ENCODE data around the gene RNF157.
"Not testable (repeated sequence)": the region's sequence is repeated elsewhere in the genome, so short reads cannot be mapped to it uniquely, and the experiment has no call there.

Gene RNF157

DNA sequence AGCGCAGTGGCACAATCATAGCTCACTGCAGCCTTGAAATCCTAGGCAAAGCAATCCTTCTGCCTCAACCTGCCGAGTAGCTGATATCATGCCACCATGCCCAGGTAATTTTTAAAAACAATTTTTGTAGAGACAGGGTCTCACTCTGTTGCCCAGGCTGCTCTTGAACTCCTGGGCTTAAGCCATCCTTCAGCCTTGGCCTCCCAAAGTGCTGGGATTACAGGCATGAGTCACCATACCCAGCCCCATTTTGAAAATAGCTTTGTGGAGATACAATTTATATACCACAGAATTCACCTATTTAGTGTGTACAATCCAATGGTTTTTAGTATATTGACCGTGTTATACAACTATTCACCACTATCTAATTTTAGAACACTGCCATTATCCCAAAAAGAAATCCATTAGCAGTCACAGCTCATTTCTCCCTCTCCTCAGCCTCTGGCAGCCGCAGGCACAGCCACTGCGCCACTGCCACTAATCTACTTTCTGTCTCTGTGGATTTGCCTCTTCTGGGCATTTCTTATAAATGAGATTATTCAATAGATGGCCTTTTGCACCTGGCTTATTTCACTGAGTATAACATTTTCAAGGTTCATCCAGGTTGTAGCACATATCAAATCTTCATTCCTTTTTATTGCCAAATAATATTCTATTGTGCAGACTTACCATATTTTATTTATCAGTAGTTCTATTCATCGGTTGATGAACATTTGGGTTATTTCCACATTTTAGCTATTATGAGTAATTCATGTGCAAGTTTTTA, 6.5 kb downstream of the RNF157 start:
- DNase-seq (ENCODE audit: low spot score) = no peak

DNA sequence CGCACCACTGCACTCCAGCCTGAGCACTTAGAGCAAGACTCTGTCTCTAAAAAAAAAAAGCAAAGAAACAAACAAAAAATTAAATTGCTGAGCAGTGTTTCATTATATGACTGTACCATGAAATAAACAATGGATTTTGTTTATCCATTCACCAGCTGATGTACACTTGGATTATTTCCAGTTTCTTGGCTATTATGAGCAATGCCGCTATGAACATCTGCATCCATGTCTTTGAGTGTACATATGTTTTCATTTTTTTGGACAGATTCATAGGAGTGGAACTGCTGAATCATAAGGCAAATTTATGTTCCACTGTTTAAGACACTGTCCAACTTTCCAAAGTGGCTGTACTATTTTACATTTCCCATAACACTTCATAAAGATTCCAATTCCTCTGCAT, 8.0 kb downstream of the RNF157 start:
- peak; percentile 50 for DNase-seq (ENCODE audit: low spot score)

DNA sequence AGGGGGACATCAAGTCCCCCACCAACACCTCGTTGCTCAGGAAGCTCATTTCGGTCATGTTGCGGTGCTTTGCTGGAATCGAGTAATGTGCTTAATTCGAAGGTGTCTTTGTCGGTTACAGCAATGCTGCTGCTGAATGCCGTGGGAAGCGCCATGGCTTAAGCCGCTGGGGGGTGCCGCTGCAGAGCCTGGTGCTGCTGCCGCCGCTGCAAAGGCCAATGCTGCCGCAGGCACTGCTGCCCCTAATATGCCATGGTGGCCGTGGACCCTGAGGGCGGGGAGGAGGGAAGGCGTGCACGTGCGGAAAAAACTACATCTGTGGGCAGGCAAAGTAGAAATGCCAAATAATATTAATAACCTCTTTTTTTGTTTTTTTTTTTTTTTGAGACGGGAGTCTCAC, 13.5 kb downstream of the RNF157 start:
- not testable (repeated sequence) for DNase-seq (ENCODE audit: low spot score)

DNA sequence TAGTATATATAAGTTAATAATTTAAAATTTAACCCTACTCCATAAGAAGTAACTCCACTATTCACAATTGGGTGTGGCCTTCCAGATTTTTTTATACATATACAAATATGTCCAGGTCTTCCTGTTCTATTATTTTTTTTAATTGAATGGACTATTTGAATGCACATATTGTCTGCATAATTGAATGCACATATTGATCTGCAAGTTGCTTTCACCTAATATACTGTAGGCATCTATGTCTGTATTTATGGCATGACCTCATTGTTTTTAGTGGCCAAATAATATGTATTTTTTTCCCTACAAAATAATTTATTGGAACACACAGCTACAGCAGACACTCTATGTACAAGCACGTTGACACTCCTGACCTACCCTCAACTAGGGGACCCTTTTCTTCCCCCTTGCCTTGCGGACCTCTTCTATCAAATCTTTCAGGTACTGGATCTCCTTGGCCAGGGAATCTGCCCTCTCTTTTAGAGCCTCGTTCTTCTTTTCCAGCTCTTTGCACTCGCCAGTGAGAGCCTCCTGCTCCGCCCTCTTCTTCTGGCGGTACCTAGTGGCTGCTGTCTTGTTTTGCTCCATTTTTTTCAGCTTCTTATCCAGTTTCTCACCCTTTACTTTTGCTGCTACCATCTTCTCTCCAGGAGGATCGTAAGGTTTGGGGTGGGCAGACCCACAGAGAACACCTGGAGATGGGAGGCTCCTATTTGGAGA, 14.8 kb downstream of the RNF157 start:
- DNase-seq (ENCODE audit: low spot score) = not testable (repeated sequence)

DNA sequence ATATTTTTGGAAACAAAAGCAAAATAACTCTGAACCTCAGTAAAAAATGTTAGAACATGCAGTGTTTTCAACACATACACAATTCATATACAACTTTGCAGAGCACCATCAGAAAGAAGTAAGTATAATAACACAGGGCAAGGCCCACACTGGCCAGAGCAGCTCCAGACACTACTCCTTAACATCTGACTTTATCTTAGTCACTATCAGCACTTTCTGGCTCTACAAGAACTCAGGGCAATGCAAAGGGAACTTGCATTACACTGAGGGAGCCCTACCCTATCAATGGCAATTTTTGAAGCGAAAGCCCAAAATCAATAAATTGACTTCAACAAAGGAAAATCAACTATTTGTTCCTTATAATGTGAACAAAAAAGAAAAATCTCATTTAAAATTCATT, 16.5 kb downstream of the RNF157 start:
- no peak for DNase-seq (ENCODE audit: low spot score)

DNA sequence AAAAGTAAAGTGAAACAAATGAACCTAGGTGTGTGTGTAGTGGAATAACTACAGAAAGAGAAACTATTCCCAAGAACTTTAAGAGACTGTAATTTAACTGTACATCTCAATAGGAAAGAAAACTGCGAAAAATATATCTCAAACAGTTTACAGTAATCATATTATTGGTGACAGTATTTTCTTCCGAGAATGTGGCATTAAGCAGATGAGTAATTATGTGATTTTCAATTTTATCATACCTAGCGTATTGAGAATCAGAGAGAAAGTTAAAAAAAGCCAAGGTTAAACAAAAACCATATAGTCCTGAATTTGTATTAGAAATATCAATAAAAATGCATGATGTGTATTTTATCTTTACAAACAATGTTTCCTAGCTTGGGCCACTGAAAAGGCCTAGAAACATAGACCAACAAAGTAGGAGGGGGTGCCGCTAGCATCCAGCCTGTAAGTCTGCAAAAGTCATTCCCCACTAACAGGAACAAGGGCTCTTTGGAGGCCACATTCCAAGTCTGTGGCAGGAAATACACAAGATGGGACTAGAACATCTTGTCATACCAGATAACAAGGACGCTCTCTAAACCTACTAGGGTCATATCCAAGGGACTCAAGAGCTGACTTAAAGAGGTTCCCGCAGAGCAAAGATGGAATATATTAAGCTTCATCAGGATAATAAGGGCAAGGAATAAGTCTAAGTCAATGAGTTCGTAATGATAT, 20.5 kb downstream of the RNF157 start:
- no peak for DNase-seq (ENCODE audit: low spot score)

DNA sequence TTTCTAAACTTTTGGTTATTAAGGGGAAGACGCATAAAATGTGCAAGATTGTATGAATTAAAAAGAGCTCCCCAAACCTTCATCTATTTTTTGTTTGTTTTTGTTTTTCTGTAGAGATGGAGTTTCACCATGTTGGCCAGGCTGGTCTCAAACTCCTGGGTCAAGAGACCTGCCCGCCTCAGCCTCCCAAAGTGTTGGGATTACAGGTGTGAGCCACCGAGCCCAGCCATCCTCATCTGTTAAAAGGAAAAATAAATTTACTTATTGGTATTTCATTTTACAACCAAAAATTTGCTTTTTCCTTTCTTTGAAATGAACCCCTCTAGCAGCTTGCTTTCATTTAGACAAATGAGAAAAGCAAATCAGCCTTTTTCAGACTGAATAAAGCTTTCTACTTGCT, 23.2 kb downstream of the RNF157 start:
- no peak for DNase-seq (ENCODE audit: low spot score)

DNA sequence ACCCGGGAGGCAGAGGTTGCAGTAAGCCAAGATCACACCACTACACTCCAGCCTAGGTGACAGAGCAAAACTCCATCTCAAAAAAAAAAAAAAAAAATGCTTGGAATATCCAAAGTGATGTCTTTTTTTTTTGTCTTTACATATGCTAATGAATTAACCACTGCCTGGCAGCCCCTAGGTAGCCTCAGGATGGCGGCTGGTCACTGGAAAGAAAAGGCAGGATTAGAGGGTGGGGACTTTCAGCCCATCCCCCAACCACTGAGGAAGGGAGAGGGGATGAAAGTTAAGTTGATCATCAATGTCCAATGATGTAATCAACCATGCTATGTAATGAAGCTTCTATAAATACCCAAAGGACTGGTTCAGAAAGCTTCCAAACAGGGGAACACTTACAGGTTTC, 26.8 kb downstream of the RNF157 start:
- no peak for DNase-seq (ENCODE audit: low spot score)

DNA sequence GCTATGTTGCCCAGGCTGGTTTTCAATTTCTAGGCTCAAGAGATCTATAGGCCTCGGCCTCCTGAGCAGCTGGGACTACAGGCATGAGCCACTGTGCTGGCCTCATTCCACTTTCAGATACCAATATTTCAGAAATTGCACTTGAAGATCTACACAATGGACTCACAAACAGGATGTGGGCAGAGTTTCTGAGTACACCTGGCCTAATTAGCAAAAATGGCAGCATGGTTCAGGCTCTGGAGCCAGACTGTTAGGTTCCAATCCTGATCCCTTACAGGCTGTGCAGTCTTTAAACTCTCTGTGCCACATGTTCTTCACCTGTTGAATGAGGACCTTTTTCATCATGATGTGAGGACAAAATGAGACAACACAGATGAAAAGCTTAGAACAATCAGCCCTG, 32.2 kb downstream of the RNF157 start:
- no peak for DNase-seq (ENCODE audit: low spot score)

DNA sequence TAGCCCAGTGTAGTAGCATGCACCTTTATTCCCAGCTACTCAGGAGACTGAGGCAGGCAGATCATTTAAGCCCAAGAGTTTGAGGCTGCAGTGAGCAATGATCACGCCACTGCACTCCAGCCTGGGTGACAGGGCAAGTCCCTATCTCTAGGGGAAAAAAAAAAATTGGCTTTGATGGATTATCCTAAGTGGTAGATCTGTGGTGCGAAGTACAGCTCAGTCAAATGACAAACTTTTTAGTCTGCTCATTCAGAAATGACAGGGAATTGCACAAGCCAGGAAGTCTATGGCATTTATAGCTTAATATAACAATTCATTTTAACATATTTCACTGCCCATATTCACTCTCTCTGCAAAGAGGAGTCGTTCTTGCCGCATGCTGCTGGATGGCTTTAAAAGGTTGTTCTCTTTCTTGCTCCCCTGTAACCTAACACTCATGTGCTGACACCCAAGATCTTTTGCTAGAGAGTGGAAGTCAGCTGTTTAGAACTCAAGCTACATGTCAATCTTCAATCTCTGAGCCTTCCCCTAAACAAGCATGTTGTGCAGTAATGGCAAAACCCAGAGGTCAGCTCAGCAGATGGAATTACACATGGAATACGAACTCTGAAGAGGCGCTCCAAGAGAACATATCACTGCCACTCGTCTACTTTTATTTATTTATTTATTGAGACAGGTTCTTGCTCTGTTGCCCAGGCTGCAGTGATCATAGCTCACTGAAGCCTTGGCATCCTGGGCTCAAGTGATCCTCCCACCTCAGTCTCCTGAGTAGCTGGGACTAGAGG, 32.8 kb downstream of the RNF157 start:
- no peak for DNase-seq (ENCODE audit: low spot score)

DNA sequence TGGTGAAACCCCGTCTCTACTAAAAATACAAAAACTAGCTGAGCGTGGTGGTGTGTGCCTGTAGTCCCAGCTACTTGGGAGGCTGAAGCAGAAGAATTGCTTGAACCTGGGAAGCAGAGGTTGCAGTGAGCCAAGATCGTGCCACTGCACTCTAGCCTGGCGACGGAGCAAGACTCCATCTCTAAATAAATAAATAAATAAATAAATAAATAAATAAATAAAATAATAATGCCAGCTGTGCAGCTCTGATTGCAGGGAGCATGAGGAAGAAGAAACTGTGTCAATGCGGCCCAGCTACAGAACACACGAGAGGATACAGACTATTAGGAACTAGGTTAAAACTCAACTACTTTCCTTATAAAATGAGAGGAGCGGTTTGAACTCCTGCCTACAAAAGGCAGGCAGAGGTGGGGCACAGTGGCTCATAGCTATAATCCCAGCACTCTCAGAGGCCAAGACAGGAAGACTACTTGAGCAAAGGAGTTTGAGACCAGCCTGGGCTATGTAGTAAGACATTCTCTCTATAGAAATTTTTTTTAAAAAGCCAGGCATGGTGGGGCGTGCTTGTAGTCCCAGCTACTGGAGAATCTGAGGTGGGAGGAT, 34.6 kb downstream of the RNF157 start:
- DNase-seq (ENCODE audit: low spot score) = not testable (repeated sequence)

DNA sequence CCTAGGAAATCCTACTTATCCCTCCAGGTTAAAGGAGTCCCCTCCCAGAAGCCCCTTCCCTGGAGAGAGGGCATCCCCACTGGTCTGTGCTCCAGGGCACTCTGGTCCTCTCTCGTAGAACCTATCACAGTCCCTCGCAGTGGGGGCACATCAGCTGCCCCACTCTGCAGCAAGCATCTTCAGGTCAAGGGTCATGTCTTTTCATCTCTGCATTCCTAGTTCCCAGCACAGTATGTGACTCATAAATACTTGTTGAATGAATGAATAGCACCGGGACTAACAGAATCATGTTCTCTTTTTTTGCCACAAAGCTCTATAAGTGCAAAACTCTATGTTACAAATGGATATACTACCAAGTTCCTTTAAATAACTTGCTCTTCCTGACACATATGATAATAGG, 36.0 kb downstream of the RNF157 start:
- peak; percentile 73 for DNase-seq (ENCODE audit: low spot score)

DNA sequence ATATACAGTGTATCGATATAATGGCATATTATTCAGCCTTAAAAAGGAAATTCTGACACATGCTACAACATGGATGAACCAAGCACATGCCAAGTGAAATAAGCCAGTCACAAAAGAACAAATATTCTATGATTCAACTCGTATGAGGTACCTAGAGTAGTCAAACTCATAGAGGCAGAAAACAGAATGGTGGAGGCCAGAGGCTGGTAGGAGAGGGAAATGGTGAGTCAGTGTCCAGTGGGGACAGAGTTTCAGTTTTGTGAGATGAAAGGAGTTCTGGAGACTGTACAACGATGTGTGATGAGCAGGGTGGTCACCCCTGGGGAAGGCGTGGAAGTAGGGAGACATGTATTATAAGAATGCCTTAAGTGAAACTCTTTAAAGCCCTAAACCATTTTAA, 39.9 kb downstream of the RNF157 start:
- DNase-seq (ENCODE audit: low spot score) = no peak

DNA sequence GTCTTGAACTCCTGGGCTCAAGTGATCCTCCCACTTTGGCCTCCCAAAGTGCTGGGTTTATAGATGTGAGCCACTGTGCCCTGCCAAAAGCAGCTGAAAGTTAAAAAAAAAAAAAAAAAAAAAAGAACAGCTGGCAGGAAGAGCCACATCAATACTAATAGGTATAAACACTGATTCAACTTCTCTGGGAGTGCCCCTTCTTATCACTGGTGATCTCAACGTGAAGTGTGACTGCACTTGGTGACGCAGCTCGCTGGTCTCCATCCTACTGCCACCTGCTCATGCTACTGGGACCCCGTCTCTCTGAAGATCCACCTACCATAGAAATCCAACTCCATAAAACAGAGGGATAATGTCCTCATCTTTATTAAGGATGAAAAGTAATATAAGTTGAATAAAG, 40.8 kb downstream of the RNF157 start:
- DNase-seq (ENCODE audit: low spot score) = no peak

DNA sequence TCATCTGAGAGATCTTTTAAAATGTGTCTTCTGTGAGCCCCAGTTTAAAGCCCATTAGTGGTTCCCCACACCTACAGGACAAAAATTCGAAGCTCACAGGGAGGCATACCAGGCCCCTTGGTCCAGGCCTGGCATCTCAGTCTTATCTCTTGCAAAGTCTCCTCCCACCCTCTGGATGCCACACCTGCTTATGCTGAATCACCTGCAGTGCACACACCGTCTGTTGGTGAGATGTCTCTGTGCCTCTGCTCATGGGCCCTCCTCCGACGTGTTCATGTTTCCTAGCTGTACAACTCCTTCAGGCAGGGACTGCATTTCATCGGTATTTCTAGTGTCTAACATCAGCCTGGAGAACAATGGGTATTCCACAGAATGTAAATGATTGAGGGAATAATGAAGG, 41.6 kb downstream of the RNF157 start:
- DNase-seq (ENCODE audit: low spot score) = no peak

DNA sequence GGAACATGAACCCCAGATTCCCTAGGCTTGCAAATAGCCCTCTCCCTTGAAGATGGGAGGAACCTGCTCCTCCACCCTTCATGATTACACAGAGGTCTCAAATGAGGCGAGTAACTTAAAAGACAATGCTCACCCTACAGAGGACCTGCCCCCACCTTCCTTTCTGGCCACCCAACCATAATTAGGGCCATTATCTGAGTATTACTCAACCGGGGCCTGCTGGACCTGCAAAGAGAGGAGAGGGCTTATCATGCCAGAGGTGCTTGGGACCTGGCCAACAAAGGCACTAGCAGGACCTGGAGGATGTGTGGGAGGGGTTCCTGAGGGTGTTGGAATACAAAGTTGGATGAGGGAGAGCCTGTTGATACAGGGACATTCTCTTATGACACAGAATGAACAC, 42.4 kb downstream of the RNF157 start:
- no peak for DNase-seq (ENCODE audit: low spot score)

DNA sequence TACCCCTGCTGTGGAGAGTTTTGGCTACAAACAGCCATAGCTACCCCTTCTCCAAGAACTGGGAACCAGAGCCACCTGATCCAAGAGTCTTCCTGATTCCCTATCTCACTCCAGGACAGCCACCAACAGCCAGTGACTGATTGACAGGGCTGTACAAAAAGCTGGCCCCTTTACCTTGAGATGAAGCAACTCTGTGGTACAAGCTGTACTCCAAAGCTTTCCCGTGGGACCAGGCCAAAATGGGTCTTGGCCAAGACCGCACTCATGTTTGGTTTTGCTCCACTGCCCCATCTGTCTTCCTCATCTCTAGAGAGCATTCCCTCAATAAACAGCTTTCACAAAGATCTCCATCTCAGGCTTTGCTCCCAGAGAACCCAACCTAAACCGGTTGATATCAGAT, 43.6 kb downstream of the RNF157 start:
- DNase-seq (ENCODE audit: low spot score) = no peak

DNA sequence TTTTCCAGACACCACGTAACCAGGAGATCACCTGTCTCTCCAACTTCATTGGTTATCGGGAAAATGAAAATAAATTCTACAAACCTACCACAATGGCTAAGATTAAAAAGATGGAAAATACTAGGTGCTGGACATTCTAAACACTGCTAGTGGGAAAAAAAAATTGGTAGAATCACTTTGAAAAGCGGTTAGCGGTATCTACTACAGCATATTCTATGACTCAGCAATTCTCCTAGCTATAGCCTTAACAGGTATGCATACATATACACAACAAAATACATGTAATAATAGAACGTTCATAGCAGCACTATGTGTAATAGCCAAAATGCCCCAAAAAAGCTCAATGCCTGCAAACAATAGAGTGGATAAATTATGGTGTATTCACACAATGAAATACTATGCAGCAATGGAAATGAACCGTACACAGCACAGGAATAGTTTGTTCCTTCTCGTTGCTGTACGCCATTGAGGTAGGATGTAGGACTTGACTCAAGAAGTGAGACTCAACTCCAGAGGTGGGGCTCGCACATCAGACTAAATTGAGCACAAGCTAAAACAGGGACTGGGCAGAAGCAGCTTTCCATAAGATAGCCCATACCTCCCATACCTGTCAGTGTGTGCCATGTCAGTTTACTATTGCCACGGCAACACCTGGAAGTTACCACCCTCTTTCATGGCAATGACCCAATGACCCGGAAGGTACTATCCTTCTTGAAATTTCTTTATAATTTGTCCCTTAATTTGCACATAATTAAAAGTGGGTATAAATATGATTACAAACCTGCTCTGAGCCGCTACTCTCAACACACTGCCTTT, 44.8 kb downstream of the RNF157 start:
- DNase-seq (ENCODE audit: low spot score) = no peak

DNA sequence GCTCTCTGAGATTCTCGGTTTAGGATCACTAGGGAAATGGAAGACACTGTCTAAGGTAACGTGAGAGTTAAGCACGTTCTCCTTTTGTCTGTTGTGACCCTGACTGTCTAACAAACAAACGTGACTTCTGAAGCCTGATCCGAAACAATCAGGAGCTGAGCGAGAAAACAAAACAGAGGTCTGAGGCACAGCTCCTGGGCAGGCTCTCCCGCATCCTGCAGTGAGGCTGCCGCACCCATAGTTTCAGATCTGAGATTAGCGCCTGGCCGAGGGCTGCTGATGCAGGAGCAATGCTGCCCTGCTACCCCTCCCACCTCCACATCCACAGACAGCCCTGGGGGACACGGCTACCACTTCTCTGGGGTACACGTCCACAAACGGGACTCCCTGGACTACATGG, 46.7 kb downstream of the RNF157 start:
- no peak for DNase-seq (ENCODE audit: low spot score)

DNA sequence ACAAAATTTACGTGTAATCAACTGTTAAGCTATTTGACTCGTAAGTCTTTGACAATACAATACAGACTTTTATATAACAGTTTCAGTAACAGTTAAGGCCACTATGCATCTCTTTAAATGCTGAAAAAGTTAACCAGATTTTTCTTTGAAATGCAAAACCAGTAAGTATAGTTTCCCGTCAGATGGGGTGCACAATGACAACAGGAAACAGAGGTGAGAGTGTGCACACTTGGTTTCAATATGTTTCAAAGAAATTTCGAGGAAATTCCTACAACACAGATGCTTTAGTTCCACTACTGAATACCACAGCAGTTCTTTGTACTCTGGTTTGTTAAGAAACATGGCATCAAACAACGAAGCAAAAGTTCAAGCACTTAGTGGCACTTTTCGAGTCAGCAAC, 48.4 kb downstream of the RNF157 start:
- DNase-seq (ENCODE audit: low spot score) = no peak

DNA sequence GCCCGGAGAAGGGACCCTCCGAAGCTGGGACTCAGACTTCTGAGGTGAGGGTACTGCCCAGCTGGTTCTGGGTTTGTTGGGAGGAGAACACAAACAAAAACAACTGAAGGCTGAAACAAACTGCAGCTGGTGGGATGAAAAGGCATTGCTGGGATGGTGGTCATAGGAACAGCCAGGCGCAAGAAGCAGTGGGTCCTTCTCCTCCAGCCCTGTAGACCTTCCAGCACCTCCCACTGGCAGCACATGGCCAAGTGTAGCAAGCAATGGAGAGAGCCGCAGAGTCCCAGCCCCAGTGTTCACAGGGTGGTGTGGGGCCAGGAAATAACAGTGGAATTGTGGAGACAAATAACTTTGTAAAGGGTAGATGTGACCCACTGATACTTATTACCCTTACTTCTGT, 50.6 kb downstream of the RNF157 start:
- DNase-seq (ENCODE audit: low spot score) = no peak
